Right lobe of liver (tissue), 4 donors: ENCODE results near the gene NLGN1.

Experiments
- CTCF ChIP-seq, 4 donors: fragments of 200-600 bp in 3 of 4; fragments of 450-650 bp in 1 of 4; IDR thresholded peaks; one replicate each; pipeline versions ENCODE4 v1.5.1 to v1.8.0; 2016 to 2022; ENCODE audit warnings: antibody characterized with exemption in 4 of 4, mild to moderate bottlenecking in 2 of 4
- POLR2A ChIP-seq: fragments of 450-650 bp; IDR thresholded peaks from one replicate; pipeline ENCODE4 v1.6.1; 2017; ENCODE audit warnings: antibody characterized with exemption, mild to moderate bottlenecking
- donor health status: DM: no; HTN: no; CAD: no.
- donor health status: DM: no; HTN: no; CAD: no.
- donor health status: DM: no; HTN: yes; CAD: no.

GRCh38 chr3:173796405-173796804 lies 398.9 kb downstream of the NLGN1 start:
- TF ChIP-seq POLR2A (no peak), CTCF (IDR thresholded peaks at IDR 0.05) (no peak)
